Right hindlimb (tissue), 1 donor: ENCODE measurements around the gene COPZ2.
"Not testable (repeated sequence)": the region's sequence is repeated elsewhere in the genome, so short reads cannot be mapped to it uniquely, and the experiment has no call there.

Experiments used
- DNase-seq: peaks from one replicate; pipeline ENCODE4 v3.0.0-alpha.2; 2018

Gene COPZ2

DNA sequence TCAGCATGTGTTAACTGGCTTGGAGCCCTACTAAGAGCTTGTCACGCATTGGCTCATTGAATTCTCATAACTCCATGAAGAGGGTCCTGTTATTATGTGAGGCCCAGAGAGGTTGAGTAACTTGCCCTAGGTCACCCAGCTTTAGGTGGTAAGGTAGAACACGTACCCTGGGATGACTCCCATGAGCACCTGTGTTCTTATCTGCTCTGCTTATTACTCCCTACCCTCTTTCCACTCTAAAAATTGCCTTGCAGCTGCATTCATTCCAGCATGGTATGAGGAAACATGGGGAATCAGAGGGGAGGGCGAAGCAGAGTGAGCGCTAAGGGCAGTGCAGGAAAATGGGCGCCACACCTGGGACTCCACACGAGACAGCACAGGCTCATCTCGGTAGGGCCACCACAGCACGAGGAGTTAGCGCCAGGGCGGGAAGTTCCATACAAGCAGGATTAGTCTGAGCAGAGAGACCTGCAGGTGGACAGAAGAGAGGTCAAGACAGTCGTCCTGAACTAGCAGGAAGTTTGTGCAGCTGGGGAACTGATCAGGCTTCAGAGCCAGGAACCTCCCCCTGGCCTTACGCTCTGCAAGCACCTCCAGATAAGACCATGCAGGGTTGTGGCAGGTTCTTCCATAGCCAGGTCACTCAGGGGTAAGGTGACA lies 10.1 kb downstream of the COPZ2 start:
- DNase-seq: no peak

GRCh38 chr17:48026502-48027321 lies 10.9 kb downstream of the COPZ2 start:
- DNase-seq: peak; percentile 95

DNA sequence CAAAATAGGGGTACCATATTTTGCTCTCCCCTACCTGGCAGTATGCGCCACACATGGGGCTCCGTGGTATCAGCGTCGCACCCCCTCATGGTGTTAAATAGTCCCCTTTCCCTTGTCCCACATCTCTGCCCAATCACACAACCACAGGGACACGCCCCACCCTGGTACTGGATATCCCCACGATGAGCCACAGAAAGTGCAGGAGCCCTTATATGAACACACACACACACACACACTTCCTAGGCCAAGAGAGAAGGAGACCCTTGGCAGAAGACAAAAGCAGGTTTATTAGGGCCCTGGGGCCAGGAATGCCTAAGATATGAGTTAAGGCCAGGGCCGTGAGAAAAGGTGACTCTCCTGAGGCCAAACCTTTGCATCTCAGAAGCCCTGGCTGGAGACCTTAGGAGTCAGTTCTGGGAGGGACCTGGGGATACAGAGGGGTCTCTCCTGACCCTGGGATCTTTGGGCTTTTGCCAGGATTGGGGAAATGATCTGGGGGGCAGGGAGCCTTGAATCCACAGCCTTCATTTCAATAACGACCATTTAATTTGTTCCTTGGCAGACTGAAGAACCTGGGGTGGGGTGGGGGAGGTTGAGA lies 11.6 kb downstream of the COPZ2 start:
- peak; percentile 66 for DNase-seq

DNA sequence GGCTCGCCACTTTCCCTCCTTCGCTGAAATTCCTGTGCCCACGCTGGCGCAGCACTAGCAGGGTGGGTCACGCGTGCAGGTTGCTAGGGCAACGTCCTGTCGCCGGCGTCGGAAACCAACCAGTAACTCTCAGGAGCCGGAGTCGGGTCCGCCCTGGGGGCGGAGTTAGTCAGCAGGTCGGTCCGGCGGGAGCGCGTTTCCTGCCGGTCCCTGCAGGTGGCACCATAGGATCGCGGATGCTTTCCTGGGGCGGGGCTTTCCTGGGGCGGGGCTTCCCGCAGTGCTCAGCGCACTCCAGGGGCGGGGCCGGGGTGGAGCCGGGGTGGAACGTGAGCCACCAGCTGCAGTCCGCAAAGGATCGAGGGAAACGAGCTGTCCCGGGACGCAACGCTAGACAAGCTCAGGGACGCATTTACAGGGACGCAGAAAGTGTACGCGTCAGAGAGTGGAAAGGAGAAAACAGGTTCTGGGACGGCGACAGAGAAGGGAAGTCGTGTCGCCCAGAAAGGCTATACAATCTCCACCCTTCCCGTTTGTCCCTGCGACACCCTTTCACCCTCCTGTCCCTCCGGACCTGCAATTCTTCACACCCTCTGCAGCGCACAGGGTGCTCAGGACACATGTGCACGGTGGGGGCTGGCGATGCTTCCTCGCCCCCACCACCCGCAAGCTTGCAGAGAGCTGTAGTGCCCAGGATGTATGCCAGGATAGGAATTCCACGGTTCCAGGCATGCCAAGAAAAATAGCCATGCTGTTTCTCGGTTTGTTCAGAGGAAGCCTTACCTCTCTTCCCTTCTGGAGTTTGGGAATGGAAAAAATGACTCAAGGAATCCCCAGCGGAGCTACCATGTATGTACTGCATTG lies 12.3 kb downstream of the COPZ2 start:
- DNase-seq: peak; percentile 98

DNA sequence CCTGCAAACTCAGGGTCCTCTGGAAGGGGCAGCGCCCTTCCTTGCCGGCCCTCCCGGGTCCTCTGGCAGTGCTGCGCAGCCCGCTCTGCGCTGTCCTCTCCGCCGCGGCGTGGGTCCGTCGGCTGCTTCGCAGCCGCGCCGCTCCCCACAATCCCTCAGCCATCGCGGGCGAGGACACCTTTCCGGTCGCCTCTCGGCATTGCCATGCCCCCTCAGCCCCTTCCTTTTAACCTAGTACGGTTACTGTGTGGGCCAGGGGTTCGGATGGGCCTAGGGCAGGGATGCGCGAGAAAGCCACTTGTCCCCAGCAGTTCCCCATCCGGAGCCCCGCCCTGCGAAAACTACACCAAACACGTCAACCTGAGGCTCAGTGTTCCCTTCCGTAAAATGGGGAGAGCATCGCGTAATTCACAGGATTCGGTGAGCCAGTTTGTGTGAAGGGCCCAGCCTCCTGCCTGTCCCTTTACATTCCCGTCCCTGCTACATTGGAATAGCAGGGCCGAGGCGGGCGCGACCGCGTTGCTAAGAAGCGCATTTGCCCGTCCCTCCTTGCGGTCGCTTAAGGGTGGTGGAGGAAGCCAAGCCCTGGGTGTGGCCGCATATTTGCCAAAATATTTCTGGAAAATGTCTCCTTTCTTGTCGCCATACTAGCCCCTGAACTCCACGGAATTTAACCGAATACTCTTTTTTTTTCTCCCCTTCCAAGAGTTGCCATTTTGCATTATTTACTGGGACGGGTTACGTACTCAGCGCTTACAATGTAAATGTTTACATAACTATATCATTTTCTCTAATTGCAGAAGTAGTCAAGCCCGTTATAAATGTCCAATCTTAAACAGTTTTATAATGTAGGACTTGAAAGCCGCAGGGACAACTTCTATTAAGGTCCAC lies 13.2 kb downstream of the COPZ2 start:
- DNase-seq: peak; percentile 78

GRCh38 chr17:48023400-48024148 lies 14.0 kb downstream of the COPZ2 start:
- DNase-seq: peak; percentile 87

DNA sequence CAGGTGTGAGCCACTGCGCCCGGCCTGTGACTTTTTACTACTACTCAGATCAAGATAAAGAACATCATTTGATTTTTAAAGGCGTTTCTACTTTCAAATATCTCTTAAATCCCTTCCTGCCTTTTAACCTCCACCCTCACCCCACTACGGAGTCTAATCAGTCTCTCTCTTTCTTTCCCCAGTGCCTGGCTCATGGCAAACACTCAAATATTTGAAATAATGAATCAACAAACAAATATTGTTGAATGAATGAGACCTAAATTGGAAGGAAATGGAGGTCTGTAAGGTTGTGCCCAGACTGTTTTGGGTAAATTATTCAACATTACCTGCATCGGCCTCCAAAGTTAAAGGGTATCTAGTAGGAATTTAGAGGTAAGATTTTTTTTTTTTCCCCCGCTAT lies 14.7 kb downstream of the COPZ2 start:
- no peak for DNase-seq

DNA sequence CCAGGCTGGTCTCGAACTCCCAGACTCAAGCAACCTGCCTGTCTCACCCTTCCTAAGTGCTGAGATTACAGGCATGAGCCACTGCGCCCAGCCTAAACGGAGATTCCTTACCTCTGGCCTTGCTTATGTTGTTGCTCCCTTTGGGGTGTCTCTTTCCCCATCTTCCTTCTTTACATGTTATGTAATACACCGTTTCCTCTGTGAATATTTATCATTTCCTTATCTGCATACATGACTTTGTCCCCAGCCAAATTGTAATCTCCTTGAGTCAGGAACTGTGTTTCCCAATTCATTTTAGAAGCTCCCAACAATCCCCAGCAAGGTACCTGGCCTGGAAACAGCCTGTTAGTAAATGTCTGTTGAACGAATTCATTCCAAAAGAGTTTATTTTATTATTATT lies 15.7 kb downstream of the COPZ2 start:
- no peak for DNase-seq

GRCh38 chr17:48017817-48018158 lies 19.8 kb downstream of the COPZ2 start:
- DNase-seq: not testable (repeated sequence)

GRCh38 chr17:48016112-48016511 lies 21.5 kb downstream of the COPZ2 start:
- DNase-seq: no peak

GRCh38 chr17:48014595-48015111 lies 22.9 kb downstream of the COPZ2 start:
- peak; percentile 41 for DNase-seq

- no peak for DNase-seq
Measured at GRCh38 chr17:48013876-48014594, 23.6 kb downstream of the COPZ2 start.

- no peak for DNase-seq
Measured at GRCh38 chr17:48012654-48013053, 24.9 kb downstream of the COPZ2 start.

DNA sequence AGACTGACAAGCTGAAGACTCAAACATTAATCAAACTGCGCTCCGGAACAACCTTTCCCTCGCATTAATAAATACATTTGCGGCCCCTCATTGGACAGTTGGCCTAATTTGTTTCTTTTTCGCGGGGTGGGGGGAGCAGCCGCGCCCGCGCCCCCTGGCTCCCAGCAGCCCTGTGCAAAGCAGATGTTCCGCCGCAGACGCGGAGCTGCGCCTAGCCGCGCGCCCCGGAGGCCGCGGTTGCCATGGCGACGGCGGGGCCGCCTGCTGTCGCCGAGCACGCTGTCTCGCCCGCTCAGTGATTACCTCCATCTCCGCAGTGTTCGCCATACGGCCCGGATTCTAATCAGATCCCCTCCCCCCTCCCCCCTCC lies 25.5 kb downstream of the COPZ2 start:
- DNase-seq: peak; percentile 70

DNA sequence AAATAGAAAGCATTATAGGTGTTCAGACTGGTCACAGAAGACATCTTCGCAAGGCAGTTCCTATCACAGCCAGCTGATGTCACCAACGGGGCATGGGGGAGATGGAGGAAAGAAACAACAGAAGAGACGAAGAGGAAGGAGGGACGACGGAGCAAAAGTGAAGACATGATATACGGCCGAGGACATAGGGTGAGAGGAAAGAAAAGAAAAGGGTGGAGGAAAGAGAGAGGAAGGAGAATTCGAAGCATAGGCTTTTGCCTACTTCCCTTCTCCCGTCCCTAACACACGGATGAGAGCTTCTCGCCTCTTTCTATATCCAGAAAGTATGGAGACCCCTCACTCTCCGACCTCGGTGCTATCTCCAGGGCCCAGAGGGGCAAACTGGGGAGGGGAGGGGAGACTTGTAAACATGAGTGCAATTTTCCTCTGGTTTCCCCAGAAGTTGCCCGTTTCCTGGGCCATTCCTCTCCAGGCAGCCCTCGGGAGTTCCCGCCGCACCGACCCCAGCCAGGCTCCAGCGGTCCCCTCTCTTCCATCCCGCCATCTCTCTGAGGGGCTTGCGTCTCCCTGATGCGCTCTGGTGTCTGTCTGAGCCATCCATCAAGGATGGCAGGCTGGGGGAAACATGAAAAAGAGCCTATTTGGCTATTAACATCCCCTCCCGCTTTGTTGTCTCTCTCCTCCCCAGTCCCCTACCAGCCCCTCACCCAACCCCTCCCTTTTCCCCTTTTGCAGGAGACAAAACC lies 26.0 kb downstream of the COPZ2 start:
- DNase-seq: peak; percentile 34

DNA sequence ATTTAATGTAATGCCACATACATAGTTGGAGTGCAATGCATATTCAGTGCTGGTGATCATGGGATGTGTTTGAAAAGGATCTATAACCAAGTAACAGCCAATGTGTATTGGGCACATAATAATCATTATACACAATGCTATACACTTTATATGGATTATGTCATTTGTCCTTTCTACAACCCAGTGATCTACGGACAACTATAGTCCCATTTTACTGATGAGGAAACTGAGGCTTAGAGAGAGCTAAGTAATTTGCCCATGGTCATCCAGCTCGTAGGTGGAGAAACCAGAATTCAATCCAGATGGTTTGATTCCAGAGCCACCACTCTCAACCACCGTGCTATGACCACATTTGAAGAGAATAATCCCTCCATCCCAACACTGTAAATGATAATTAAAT lies 27.4 kb downstream of the COPZ2 start:
- no peak for DNase-seq

- no peak for DNase-seq
Measured at GRCh38 chr17:48006936-48007709, 30.5 kb downstream of the COPZ2 start.

- no peak for DNase-seq
Measured at GRCh38 chr17:48004983-48005382, 32.6 kb downstream of the COPZ2 start.
